Muscle layer of duodenum (tissue), 2 donors: ENCODE measurements around the gene MPDZ.

Experiments used
- H3K27ac ChIP-seq: one replicate; pipeline ENCODE4 v1.7.0; 2013; ENCODE audit warnings: mild to moderate bottlenecking, low read length
- H3K27me3 ChIP-seq: one replicate; pipeline ENCODE4 v1.7.0; 2013; ENCODE audit warnings: low read depth, mild to moderate bottlenecking, control low read depth, low read length
- H3K36me3 ChIP-seq, 2 donors: one replicate each; pipeline ENCODE4 v1.7.0; 2013; ENCODE audit warnings: low read length in 2 of 2, control low read depth in 1 of 2, mild to moderate bottlenecking in 1 of 2; ENCODE audit not compliant: insufficient read depth in 2 of 2, control insufficient read depth in 1 of 2
- H3K4me1 ChIP-seq, 2 donors: one replicate each; pipeline ENCODE4 v1.7.0; 2013; ENCODE audit warnings: low read length in 2 of 2, mild to moderate bottlenecking in 2 of 2, control low read depth in 1 of 2, moderate library complexity in 1 of 2; ENCODE audit not compliant: insufficient read depth in 2 of 2, control insufficient read depth in 1 of 2
- H3K4me3 ChIP-seq, 2 donors: one replicate each; pipeline ENCODE4 v1.7.0; 2013; ENCODE audit warnings: low read length in 2 of 2, low read depth in 1 of 2, mild to moderate bottlenecking in 1 of 2
- H3K9me3 ChIP-seq, 2 donors: one replicate each; pipeline ENCODE4 v1.7.0; 2013; ENCODE audit warnings: low read length in 2 of 2, control low read depth in 1 of 2, mild to moderate bottlenecking in 1 of 2; ENCODE audit not compliant: control insufficient read depth in 1 of 2
- donor health status: healthy.

MPDZ gene

DNA sequence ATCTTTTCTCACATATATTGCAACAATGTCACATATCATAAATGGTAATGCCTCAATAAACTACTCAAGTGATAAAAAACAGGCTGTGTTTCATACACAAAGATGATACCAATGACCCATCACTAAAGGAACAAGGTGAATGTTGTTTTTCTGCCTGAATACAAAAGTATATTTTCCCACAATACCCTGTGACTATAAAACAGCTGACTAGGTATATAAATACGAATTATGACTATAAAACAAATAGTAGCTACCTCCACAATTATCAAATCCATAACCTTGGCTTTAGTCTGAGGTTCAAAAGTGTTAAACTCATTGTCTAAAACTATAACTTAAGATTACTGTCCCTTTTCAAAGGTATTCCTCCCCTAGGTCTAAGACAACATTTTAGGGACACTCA is 58.7 kb downstream of the MPDZ start:
- peaks cover 3 to 16% of the 10 kb centered on the region in 2 donors for H3K36me3 ChIP-seq
- H3K27ac ChIP-seq = no peak overlapping the region
- H3K4me3 ChIP-seq = no peak overlapping the region
- H3K27me3 ChIP-seq = no peaks in the 10 kb centered on the region
- H3K4me1 ChIP-seq = peaks cover 0 to 2% of the 10 kb centered on the region in 2 donors
- no peaks in the 10 kb centered on the region for H3K9me3 ChIP-seq

DNA sequence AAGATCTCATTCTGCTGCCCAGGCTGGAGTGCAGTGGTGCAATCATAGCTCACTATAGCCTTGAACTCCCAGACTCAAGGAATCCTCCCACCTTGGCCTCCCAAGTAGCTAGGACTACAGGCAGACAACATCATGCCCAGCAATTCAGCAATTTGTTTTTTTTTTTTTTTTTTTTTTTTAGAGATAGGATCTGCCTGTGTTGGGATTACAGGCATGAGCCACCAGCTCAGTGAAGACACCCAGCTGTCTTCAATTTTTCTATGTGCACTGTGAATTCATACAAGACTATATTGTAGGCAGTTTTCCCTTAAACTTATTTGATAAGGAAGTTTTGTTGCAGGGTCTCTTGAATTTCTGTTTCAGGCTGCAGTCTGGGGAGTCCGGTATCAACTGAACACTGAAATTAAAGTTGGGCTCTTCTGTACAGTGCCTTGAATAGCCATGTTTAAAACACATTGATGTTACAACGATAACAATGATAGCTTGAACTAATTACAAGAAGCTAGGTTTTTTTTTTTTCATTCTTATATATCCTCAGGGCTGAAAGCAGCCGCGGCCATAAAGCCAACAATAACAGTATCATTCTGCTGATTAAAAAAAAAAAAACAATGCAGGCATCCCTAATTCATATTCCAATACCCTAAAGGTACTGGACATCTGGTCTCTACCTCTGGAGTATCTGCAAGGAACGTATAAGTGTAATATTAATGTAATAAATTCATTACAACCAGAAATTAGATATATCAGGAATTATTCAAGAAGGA is 63.5 kb downstream of the MPDZ start:
- Histone ChIP-seq H3K4me1 (no peaks in the 10 kb centered on the region), H3K27me3 (no peaks in the 10 kb centered on the region), H3K9me3 (no peaks in the 10 kb centered on the region), H3K36me3 (peaks cover 3 to 29% of the 10 kb centered on the region in 2 donors), H3K27ac (no peak overlapping the region), H3K4me3 (no peak overlapping the region)

DNA sequence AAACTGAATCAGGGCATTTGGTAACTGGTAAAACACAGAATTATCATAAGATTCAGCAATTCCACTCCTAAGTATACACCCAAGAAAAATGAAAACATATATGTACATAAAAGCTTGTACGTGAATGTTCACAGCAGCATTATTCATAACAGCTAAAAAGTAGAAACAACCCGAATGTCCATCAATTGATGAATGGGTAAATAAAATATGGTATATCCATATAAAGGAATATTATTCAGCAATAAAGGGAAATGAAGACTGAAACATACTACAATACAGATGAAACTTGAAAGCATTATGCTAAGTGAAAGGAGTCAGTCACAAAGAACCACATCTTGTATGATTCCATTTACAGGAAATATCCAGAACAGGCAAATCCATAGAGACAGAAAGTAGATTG is 65.5 kb downstream of the MPDZ start:
- H3K4me3 ChIP-seq = no peak overlapping the region
- no peaks in the 10 kb centered on the region for H3K9me3 ChIP-seq
- H3K36me3 ChIP-seq = peaks cover 0 to 22% of the 10 kb centered on the region in 2 donors
- H3K4me1 ChIP-seq = no peaks in the 10 kb centered on the region
- no peaks in the 10 kb centered on the region for H3K27me3 ChIP-seq
- no peak overlapping the region for H3K27ac ChIP-seq

DNA sequence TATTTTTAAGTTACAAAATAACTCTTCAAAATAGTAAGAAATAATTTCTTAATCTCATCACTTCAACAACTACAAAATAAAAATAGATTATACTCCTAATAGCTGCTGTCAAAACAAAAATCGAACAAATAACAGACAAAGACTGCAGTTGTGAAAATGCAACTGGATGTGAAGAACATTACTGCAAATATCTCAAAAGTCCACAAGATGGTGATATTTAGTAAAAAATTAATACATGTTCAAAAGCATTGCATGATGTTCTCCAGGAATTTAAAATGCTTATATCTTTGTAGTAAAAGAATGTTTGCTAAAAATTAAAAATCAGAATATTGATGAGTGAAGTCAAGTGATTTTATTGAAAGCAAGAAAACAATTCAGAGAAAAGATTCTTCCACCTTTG is 66.2 kb downstream of the MPDZ start:
- Histone ChIP-seq H3K9me3 (no peaks in the 10 kb centered on the region), H3K4me3 (no peak overlapping the region), H3K4me1 (no peaks in the 10 kb centered on the region), H3K36me3 (peaks cover 0 to 22% of the 10 kb centered on the region in 2 donors), H3K27me3 (no peaks in the 10 kb centered on the region), H3K27ac (no peak overlapping the region)

DNA sequence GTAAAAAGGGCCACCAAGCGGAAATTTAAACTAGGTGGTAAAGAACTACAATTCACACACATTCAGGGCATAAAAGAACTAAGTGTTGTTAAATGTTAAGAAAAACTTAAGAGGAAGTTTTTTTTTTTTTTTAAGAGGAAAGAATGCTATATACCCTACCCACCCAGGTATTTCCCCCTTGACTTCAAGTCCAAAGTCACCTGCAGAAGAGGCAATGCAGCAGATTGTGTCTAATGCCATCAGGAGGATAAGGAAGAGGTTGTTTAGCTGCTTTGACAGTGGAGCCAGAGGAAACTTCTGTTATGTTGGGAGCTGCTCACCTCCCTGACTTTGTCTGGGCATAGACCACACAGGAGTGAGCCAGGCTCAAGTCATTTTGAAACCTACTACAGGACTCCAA is 69.2 kb downstream of the MPDZ start:
- Histone ChIP-seq H3K27me3 (no peaks in the 10 kb centered on the region), H3K27ac (no peak overlapping the region), H3K9me3 (no peaks in the 10 kb centered on the region), H3K4me1 (no peaks in the 10 kb centered on the region), H3K4me3 (no peak overlapping the region), H3K36me3 (peaks cover 4 to 22% of the 10 kb centered on the region in 2 donors)

DNA sequence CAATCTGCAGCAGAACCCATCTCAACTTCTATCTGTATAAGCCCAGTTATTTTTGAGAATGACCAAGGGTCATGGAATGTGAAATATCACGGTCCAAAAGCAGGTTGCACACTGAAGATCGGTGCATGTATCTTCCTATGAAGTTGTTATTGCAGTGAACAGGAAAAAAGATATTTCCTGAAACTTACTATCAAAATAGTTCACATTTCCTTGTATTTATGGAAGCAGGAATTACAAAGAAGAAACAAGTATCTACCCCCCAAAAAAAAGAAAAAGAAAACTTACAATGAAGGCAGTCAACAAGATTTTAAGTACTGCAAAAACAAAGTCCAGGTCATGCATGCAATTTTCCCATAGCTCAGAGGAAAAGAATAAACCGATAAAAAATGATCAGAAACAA is 70.0 kb downstream of the MPDZ start:
- no peak overlapping the region for H3K27ac ChIP-seq
- H3K9me3 ChIP-seq = no peaks in the 10 kb centered on the region
- H3K27me3 ChIP-seq = no peaks in the 10 kb centered on the region
- H3K4me1 ChIP-seq = no peaks in the 10 kb centered on the region
- peaks cover 6 to 20% of the 10 kb centered on the region in 2 donors for H3K36me3 ChIP-seq
- no peak overlapping the region for H3K4me3 ChIP-seq

DNA sequence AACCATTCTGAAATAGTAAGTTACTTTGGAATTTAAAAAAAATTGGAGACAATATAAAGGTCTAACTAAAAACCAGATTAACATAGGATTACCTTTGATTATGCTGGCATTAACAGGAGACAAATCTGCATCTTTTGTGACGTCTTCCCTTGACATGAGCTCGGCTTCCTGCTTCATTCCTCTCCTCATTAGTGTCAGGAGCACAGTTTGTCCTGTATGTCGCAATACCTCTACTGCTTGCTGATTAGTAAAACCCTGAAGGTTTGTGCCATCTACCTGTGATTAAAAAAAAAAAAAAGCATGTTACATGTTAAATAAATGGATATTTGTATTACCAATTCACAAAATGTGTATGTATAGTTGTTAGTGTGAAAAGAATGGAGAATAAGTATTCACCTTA is 73.7 kb downstream of the MPDZ start:
- Histone ChIP-seq H3K4me1 (no peaks in the 10 kb centered on the region), H3K27me3 (no peaks in the 10 kb centered on the region), H3K36me3 (peaks cover 14 to 21% of the 10 kb centered on the region in 2 donors), H3K4me3 (no peak overlapping the region), H3K27ac (no peak overlapping the region), H3K9me3 (no peaks in the 10 kb centered on the region)

DNA sequence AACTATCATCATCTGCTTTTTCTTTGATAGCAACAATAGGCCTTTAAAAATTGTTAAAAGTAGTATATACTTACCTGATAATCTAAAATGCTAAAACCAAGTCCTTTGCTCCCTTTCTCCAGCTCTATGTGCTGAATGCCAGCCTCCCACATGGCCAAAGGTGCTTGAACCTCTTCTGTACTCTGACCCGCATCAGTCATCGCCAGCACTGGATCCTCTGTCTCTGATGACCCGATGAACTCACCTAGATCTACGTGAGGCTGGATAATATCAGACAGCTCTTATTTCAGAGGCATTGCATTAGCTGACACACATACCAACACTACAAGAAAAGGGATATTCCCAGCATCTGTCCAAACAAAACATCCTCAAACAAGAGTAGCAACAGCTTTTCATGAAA is 89.5 kb downstream of the MPDZ start:
- H3K27ac ChIP-seq = no peak overlapping the region
- no peaks in the 10 kb centered on the region for H3K9me3 ChIP-seq
- no peak overlapping the region for H3K4me3 ChIP-seq
- no peaks in the 10 kb centered on the region for H3K4me1 ChIP-seq
- H3K36me3 ChIP-seq = peaks cover 5 to 56% of the 10 kb centered on the region in 2 donors
- H3K27me3 ChIP-seq = no peaks in the 10 kb centered on the region

DNA sequence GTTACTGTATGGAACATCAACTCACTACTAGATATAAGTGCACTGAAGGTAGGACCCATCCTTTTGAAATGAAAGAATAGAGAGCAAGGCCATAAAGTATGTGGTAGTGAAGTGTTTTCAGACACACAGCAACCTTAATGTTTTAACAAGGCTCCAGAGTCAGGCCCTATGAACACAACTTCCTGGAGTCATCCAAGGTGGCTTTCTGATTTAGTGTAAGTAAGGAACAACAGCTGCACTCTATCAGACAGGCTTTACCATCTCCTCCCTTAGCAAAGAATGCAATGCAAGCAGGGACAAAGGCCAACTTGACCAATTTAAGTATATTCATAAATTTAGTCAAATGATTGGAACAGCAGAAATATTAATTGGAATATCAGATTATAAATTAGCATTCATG is 90.1 kb downstream of the MPDZ start:
- H3K36me3 ChIP-seq = peaks cover 5 to 50% of the 10 kb centered on the region in 2 donors
- no peaks in the 10 kb centered on the region for H3K9me3 ChIP-seq
- no peak overlapping the region for H3K27ac ChIP-seq
- H3K4me1 ChIP-seq = no peaks in the 10 kb centered on the region
- no peaks in the 10 kb centered on the region for H3K27me3 ChIP-seq
- no peak overlapping the region for H3K4me3 ChIP-seq

DNA sequence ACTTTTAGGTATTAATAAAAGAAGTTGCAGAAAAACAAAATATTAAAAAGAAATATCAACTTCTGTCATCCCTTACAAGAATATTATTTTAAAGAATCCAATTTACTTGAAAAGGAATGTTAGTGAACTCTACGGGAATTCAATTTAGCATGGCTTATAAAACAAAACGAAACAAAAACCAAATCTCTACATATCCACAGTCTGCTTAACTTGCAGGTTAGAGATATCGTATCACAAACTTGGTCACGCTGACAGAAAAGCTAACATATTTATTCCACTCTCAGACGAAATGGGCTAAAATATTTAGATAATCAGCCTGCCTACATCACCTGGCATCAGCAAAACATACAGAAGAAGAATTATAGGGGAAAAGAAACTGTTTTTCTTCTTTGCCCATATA is 92.7 kb downstream of the MPDZ start:
- no peaks in the 10 kb centered on the region for H3K4me1 ChIP-seq
- no peak overlapping the region for H3K27ac ChIP-seq
- peaks cover 5 to 43% of the 10 kb centered on the region in 2 donors for H3K36me3 ChIP-seq
- no peaks in the 10 kb centered on the region for H3K27me3 ChIP-seq
- H3K4me3 ChIP-seq = no peak overlapping the region
- no peaks in the 10 kb centered on the region for H3K9me3 ChIP-seq

DNA sequence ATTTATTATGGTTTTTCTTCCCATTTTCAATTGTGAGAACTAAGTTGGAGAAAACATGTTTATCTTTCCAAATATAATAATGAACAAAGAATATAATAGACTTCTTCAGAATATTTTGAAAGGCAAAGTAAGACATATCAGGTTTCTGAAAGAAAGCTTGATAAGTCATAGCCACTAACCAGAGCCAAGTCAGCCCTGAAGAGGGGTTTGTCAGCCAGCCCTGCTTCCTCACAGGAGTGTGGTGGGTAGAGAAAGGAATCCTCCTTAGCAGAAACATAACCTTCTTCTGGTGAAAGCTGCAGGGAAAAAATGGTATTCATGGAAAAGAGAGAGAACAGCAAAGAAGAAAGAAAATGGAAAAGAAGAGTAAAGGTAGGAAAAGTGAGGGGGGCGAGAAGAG is 93.4 kb downstream of the MPDZ start:
- Histone ChIP-seq H3K27ac (no peak overlapping the region), H3K9me3 (no peaks in the 10 kb centered on the region), H3K27me3 (no peaks in the 10 kb centered on the region), H3K36me3 (peaks cover 9 to 40% of the 10 kb centered on the region in 2 donors), H3K4me3 (no peak overlapping the region), H3K4me1 (no peaks in the 10 kb centered on the region)

DNA sequence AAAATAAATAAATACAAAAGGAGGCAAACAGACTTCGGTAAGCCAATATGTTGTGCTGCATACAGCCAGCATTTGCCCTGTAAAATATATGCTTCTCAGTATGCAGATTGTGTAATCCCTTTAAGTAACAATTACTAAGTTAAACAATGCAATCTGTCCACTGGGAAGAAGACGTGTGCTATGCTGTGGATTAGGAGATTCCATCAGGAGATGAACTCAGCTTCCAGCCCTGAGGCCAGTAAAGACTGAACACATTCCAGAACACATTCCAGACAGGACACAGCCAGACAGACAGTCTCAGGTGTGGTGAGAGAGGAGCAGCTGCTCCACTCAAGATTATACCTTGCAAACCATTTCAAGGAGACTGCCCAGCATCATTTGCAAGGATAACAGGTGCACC is 97.8 kb downstream of the MPDZ start:
- no peak overlapping the region for H3K4me3 ChIP-seq
- no peak overlapping the region for H3K27ac ChIP-seq
- H3K4me1 ChIP-seq = no peaks in the 10 kb centered on the region
- H3K9me3 ChIP-seq = no peaks in the 10 kb centered on the region
- peaks cover 4 to 14% of the 10 kb centered on the region in 2 donors for H3K36me3 ChIP-seq
- no peaks in the 10 kb centered on the region for H3K27me3 ChIP-seq
